HL-60/S4 treated with retinoic acid at 250 ng/mL for 4 days and 3 days (cell line): ENCODE results near the gene INSC.

Experiments
- in situ Hi-C: fragments of 300-500 bp; cut with MboI; formaldehyde crosslinking; loops from 2 replicates; pipeline ENCODE4 v1.7.0; 2022; ENCODE audit warnings: low sequenced_read_pairs

Gene INSC

GRCh38 chr11:15278128-15278527 lies 163.4 kb downstream of the INSC start:
- in situ Hi-C loops, result no loop called here

GRCh38 chr11:15280393-15280792 lies 165.7 kb downstream of the INSC start:
- in situ Hi-C loops, result no loop called here

GRCh38 chr11:15282754-15283153 lies 168.0 kb downstream of the INSC start:
- in situ Hi-C loops, result no loop called here

DNA sequence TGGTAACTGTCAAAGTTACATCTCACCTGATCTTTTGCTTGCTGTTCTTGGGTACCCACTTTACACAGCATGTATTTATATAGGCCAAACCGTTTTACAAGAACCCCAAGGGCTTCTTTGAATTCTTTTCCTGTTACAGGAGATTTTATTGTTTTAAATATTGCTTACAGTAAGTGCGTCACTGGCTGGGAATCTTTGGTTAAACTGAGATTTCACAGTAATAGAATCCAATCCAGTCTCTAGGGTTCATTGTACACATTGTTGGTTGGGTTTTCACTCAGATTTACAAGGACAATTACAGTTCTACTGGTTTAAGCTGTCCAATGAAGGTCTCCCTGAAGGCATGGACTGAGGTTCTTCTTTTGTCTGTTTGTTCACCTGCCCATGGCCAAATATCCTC lies 171.7 kb downstream of the INSC start:
- in situ Hi-C loops, result no loop called here

DNA sequence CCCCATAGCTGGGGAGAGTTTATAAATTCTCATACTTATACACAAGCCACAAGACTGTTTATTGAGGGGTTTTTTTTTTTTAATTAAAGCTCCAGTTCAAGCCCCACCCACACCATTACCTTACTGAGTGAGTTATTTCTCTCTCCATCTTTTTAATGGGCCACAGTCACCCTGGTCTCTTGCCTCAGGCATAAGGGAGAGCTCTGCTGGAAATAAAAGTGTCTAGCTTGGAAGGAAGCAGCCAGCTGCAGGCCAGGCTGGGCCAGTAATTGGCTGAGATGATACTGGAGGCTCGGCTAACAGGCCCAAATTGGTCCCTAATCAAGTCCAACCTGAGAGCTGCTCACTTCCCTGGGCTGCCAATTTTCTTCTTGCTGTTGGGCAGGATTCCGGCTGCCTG lies 174.1 kb downstream of the INSC start:
- in situ Hi-C loops, result no loop called here

DNA sequence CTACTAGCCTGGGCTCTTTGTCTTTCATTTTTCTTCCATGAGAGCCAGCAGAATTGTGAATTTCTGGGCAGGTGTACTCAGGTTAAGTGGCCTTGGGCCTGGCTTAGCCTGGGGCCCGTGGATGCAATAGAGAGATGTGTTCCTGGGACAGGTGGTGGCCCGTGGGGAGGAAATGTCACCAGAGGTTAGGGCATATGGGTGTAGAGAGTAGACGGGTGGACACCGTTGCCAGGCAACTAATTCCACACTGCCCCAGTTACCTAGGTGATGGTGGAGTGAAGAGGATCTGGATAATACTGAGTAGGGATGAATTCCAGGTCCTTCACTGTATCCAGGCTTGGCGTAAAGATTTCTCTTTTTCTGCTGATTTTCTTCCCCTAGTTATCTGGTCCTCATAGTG lies 175.0 kb downstream of the INSC start:
- in situ Hi-C loops, result no loop called here

GRCh38 chr11:15291885-15292284 lies 177.2 kb downstream of the INSC start:
- in situ Hi-C loops, result no loop called here

GRCh38 chr11:15293975-15294620 lies 179.4 kb downstream of the INSC start:
- in situ Hi-C loops, result no loop called here

- in situ Hi-C loops, result no loop called here
These were observed 181.0 kb downstream of the INSC start for GRCh38 chr11:15295695-15296094.
